Caki2 (cell line): ENCODE data around the gene EFNA2. TPM values are rescaled to one million over a fixed set of nuclear protein-coding genes. Genes with fewer than 3 reads are reported as not detected.
A peak's percentile ranks its signal among the peaks of the same experiment; 100 is the strongest.

Experiments used
- DNase-seq: peaks from one replicate; pipeline ENCODE4 v3.0.0-alpha.2; 2015; ENCODE audit warnings: low read depth
- in situ Hi-C: cut with HindIII; loops from 2 replicates; pipeline ENCODE4 v1.10.0; 2016; ENCODE audit warnings: low sequenced_read_pairs, low pct_unique_long_range_greater_than_20kb, mixed read lengths
- total RNA-seq: library from RNA; depleted of rRNA; stranded (reverse); fragments of >200 nt; shearing (Covaris generic); gene quantifications from 2 replicates; pipeline ENCODE4 v1.2.3, GENCODE V29; 2014; ENCODE audit warnings: low replicate concordance

The EFNA2 gene
- total RNA-seq, 1 experiment from 2014 or later = not detected

GRCh38 chr19:1278713-1279660 is 6.7 kb upstream of the EFNA2 start:
- in situ Hi-C loops = no loop called here
- no peak for DNase-seq

- in situ Hi-C loops = no loop called here
- peak; percentile 59 for DNase-seq
Measured at GRCh38 chr19:1279782-1280341, 5.8 kb upstream of the EFNA2 start.

- DNase-seq = no peak
- in situ Hi-C loops = no loop called here
Measured at GRCh38 chr19:1280636-1281568, 4.8 kb upstream of the EFNA2 start.

- no peak for DNase-seq
- in situ Hi-C loops = no loop called here
Measured at GRCh38 chr19:1281569-1282287, 3.9 kb upstream of the EFNA2 start.

DNA sequence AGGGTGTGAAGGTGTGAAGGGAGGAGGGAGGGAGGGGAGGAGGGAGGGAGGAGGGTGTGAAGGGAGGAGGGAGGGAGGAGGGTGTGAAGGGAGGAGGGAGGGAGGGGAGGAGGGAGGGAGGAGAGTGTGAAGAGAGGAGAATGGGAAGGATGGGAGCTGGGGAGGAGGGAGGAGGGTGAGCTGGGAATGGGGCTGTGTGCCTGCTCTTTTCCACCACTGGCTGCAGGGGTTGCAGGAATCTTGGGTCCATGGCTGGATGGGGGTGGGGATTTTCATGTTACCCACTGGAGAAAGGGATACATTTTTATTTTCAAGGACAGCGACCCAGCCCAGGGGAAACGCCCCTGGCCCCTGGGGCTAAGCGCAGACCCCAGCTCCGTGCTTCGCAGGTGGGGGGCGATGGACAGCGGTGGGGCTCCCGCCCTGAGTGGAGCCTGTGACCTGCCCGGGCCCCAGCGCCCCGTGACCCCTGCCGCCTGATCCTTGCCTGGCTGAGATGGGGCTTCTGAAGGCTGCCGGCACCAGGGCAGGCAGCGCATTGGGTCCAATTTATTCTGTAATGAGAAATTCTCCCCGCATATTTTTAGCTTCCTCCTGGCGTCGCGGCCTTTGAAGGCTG is 3.0 kb upstream of the EFNA2 start:
- in situ Hi-C loops = no loop called here
- DNase-seq = no peak

DNA sequence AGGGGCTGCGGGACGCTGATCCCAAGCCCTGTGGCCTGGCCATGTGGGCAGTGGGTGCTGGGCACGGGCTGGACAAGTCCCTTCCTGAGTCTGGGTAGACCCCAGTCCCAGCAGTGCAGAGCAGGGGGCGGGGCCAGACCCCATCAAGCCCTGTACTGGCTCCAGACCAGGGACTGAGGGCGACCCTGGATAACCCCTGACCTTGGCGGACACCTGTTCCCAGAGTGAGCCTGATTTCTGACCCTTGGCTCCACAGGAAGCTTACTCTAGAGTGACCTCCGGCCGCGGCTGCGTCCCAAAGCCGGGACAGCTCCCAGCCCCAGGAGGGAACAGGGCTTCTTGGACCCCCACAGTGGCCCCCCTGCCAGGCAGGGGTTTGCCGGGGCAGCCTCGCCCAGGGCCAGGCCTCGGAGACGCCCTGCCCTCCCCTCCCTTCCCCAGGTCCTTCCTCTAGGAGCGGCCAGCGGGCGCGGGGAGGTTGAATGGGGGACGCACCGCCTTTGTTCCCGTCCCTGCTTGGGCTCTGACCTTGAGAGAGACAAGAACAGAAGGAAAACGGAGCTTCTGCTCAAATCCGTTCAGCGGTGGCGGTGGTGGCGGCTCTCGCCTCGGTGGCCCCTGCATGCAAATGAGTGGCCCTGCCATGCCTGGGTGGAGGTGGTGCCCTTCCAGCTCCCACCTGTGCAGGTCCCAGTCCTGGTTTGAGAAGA is 2.3 kb upstream of the EFNA2 start:
- DNase-seq = no peak
- in situ Hi-C loops = no loop called here

DNA sequence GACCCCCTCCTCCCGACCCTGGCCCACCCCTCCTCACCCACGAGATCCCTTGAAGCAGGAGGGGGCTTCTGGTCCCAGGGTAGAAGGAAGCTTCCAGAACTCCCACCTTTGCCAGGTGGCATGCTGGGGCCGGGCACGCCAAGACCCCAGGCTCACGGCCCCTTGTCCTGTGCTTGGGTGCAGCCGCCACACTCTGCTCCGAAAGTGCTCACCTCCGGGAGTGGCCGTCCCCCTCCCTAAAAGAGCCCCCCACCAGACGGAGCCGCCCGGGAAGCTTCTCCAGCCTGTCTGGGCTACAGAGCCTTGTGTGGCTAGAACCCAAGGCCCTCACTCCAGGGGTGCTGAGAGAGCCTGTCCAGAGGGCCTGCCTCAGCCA is 1.8 kb upstream of the EFNA2 start:
- in situ Hi-C loops = no loop called here
- DNase-seq = no peak

DNA sequence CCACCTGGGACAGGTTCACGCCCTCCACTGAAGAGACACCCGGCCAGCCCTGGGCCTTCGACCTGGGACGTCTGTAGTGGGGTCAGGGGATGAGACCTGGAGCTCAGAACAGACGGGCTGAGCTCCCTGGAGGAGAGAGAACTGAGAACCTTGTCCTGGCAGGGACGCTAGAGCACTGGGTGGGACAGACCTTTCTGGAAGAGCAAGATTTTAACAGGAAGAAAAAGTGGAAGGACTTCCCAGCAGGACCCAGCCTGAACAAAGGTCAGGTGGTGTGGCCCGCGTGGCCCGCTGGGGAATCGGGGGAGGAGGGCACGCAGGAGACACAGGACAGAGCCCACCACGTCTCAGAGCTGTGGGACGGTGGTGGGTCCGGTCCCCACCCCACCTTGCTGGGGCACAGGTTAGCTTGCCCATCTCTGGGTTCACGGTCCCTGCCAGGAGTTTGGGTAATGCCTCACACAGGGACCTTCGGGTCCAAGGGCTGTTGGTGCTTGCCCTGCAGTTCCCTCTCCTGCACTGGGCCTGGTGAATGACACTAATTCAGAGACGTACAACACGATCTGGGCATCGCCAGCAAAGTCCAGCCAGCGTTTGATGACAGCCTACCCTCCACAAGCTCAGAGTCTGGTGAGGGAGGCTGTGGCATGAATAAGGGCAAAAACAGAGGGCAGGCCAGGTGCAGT is 1.2 kb upstream of the EFNA2 start:
- no peak for DNase-seq
- in situ Hi-C loops = no loop called here

DNA sequence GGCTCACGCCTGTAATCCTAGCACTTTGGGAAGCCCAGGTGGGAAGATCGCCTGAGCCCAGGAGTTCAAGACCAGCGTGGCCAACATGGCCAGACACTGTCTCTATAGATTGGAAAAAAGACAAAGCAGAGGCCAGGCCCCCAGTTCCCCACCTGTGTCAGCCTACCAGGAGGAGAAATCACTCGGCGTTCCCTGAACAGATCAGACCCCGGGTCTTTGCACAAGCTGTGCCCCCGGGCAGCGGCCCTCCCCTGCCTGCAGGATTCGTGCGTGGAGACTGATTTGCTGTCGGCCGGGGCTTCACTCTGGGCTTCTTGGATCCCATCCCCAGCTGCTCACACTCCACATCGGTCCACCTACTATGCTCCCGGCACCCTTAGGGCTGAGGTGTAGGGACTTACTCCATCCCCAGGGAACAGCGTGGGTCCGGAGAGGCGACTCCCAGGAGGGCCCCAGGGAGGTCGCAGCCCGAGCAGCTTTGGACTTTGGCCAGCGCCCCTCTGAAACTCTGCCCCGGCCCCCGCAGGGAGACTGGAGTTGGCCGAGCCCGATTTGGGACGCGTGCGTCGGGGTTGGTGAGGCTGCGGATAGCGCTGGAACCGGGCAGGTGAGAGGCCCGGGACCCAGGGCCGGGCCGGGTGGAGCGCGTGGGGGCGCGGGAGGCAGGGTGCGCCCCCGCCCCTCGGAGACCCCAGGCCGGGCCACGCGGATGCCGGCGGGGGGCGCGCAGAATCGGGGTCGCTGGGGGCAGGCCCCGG is 515 bp upstream of the EFNA2 start:
- in situ Hi-C loops = no loop called here
- no peak for DNase-seq

GRCh38 chr19:1286487-1287353 is 1.0 kb downstream of the EFNA2 start:
- DNase-seq = no peak
- in situ Hi-C loops = no loop called here

- DNase-seq = no peak
- in situ Hi-C loops = no loop called here
Measured at GRCh38 chr19:1287354-1288225, 1.9 kb downstream of the EFNA2 start.

DNA sequence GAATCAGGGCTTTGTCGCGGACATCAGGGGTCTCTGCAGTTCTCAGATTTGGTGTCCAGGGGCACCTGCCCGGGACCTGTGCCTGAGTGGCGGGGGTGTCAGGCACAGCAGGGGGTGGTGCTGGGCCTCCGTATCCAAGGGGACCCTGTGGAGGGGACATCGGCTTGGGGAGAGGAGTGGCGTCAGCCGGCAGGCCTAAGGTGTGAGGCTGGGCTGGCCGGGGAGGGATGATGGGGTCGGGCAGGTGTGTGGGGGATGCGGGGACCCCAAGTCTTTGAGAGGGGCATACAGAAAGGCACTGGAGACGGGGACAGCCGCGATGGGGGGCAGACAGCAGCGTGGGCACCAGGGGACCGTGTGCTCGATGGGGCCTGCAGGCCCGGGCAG is 2.5 kb downstream of the EFNA2 start:
- in situ Hi-C loops = no loop called here

DNA sequence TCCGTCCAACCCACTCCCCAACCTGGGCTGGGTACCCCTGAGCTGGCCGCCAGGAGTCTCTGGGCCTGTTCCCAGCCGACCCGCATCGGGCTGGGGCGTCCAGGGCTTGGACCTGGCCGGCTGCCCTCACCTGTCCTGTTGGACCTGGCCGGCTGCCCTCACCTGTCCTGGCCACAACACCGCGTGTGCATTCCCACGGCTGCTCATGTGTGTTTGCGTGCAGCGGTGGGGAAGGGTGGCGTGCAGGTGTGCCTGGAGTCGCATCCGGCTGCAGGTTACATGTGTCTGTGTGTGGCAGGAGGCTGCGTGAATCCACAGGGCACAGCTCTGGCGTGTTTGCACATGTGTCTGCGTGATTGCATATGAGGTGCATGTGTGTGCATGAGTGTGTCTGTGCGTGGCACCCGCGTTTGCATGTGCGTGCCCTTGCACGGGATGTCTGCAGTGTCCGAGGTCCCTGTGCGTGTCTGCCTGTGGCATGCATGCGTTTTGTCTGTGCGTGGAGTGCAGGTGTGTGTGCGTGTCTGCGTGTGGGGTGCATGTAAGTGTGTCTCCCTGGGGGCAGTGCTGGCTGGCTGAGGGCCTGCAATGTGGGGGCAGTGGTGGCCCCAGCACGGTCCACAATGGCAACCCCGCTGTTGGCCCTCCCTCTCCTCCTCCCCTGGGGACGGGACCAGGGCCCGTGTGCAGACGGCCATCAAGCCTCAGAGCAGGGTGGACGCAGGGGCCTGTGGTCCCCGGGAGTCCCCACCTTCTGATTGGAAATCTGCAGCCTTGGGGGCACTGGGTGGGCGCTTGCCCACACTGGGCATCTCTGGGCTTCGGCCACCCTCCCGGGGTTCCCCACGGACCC is 3.4 kb downstream of the EFNA2 start:
- DNase-seq = no peak
- in situ Hi-C loops = no loop called here

More for the DNA sequence above, 2.5 kb downstream of the EFNA2 start:
- DNase-seq = no peak

GRCh38 chr19:1289686-1290025 is 4.0 kb downstream of the EFNA2 start:
- no peak for DNase-seq
- in situ Hi-C loops = no loop called here
